ENCODE data around the gene CAPSL. TPM values are rescaled to one million over a fixed set of nuclear protein-coding genes. Genes with fewer than 3 reads are reported as not detected.
"Not testable (repeated sequence)": the region's sequence is repeated elsewhere in the genome, so short reads cannot be mapped to it uniquely, and the experiment has no call there.

CAPSL gene
- total RNA-seq, 1 donor from 2014 or later = not detected

DNA sequence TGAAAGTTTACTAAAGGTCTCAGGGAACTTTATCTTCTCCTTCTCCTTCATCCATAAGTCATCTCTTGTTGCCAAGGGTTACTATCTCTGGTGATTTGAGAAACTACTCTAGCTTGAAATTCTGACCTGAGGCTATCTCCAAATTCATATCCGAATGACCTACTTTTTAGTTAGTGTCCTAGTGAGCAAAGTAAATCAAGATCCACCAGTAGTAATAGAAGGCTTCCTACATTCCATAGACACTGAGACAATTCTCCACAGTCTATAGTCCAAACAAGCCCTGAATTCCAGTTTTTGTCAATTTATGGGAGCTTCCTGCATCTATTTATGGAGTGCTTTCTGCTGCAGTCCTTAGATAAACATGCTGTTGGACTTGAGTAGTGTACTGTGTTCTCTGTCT, 76.7 kb downstream of the CAPSL start:
- Mint-ChIP-seq H3K27me3 (ENCODE audit: low read depth) (no peaks in the 10 kb centered on the region), H3K27ac (ENCODE audit: unreplicated experiment) (no peak overlapping the region), H3K36me3 (ENCODE audit: low read depth) (no peaks in the 10 kb centered on the region), H3K4me1 (peaks cover 48% of the 10 kb centered on the region), H3K4me3 (no peak overlapping the region), H3K9me3 (peaks cover 2% of the 10 kb centered on the region)
- DNase-seq (ENCODE audit: low read depth, low spot score) = no peak
- TF ChIP-seq CTCF (conservative IDR thresholded peaks at IDR 0.05) = no peak

- peaks cover 50% of the 10 kb centered on the region for H3K4me1 Mint-ChIP-seq
These were observed 77.7 kb downstream of the CAPSL start for GRCh38 chr5:35860686-35861085.

GRCh38 chr5:35859101-35859661, 79.2 kb downstream of the CAPSL start:
- peak; percentile 3 for DNase-seq (ENCODE audit: low read depth, low spot score)
- H3K4me1 Mint-ChIP-seq = peaks cover 50% of the 10 kb centered on the region

More at GRCh38 chr5:35860686-35861085, 77.7 kb downstream of the CAPSL start:
- H3K9me3 Mint-ChIP-seq = peaks cover 2% of the 10 kb centered on the region
- no peak for DNase-seq (ENCODE audit: low read depth, low spot score)
- peak overlapping the region; percentile 55 for H3K27ac Mint-ChIP-seq (ENCODE audit: unreplicated experiment)
- H3K4me3 Mint-ChIP-seq = peak overlapping the region; percentile 12
- H3K36me3 Mint-ChIP-seq (ENCODE audit: low read depth) = no peaks in the 10 kb centered on the region
- H3K27me3 Mint-ChIP-seq (ENCODE audit: low read depth) = no peaks in the 10 kb centered on the region
- TF ChIP-seq CTCF (conservative IDR thresholded peaks at IDR 0.05) = no peak

GRCh38 chr5:35857606-35858205, 80.7 kb downstream of the CAPSL start:
- no peak for TF ChIP-seq CTCF (conservative IDR thresholded peaks at IDR 0.05)
- Mint-ChIP-seq H3K27me3 (ENCODE audit: low read depth) (no peaks in the 10 kb centered on the region), H3K27ac (ENCODE audit: unreplicated experiment) (no peak overlapping the region), H3K4me3 (no peak overlapping the region), H3K9me3 (no peaks in the 10 kb centered on the region), H3K4me1 (peaks cover 62% of the 10 kb centered on the region), H3K36me3 (ENCODE audit: low read depth) (no peaks in the 10 kb centered on the region)
- DNase-seq (ENCODE audit: low read depth, low spot score) = no peak

More at GRCh38 chr5:35859101-35859661, 79.2 kb downstream of the CAPSL start:
- H3K9me3 Mint-ChIP-seq = no peaks in the 10 kb centered on the region
- peak overlapping the region; percentile 70 for H3K27ac Mint-ChIP-seq (ENCODE audit: unreplicated experiment)
- peak overlapping the region; percentile 48 for H3K4me3 Mint-ChIP-seq
- H3K27me3 Mint-ChIP-seq (ENCODE audit: low read depth) = no peaks in the 10 kb centered on the region
- TF ChIP-seq CTCF (conservative IDR thresholded peaks at IDR 0.05) = no peak
- no peaks in the 10 kb centered on the region for H3K36me3 Mint-ChIP-seq (ENCODE audit: low read depth)

DNA sequence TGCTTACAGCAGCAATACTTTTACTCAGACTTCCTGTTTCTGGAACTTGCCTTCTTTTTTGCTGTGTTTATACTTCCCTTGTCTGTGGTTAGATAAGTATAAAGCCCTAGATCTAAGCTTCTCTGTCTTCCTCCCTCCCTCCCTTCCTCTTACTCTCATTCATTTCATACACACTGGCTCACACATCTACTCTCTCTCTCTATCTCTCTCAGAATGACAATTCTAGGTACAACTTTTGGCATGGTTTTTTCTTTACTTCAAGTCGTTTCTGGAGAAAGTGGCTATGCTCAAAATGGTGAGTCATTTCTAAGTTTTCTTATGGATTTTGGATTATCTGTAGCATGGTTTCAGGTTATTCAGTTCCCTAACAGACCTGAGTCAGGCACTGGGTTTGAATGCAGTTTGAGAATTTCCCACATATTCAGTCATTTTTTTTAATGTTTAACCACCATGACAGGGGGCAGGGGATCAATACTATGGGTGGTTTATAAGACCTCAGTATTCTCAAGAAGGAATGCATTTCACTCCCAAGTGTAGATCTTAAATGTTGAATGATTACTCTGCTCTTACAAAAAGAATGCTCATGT, 81.6 kb downstream of the CAPSL start, which contains the start of gene IL7R:
TSS of gene IL7R (plus strand) at position 127 of the 587 bp plus-strand sequence. CDS start at position 214, 87 bp downstream.
- no peak for DNase-seq (ENCODE audit: low read depth, low spot score)
- Mint-ChIP-seq H3K4me1 (peaks cover 68% of the 10 kb centered on the region), H3K27me3 (ENCODE audit: low read depth) (no peaks in the 10 kb centered on the region), H3K27ac (ENCODE audit: unreplicated experiment) (peak within 1 kb of the TSS; percentile 17), H3K9me3 (no peaks in the 10 kb centered on the region), H3K4me3 (no peak within 1 kb of the TSS), H3K36me3 (ENCODE audit: low read depth) (no peaks in the 10 kb centered on the region)
- no peak for TF ChIP-seq CTCF (conservative IDR thresholded peaks at IDR 0.05)

DNA sequence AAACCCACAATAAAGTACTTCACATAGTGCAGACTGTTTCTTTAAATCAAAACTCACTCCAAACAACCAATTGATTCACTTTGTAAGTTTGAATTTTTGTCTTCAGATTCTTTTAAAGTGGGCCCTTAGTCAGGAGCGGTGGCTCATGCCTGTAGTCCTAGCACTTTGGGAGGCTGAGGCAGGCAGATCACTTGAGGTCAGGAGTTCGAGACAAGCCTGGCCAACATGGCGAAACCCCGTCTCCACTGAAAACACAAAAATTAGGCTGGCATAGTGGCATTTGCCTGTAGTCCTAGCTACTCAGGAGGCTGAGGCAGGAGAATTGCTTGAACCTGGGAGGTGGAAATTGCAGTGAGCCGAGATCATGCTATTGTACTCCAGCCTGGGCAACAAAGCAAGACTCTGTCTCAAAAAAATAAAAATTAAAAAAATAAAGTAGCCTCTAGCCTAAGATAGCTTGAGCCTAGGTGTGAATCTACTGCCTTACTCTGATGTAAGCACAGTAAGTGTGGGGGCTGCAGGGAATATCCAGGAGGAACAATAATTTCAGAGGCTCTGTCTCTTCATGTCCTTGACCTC, 82.1 kb downstream of the CAPSL start:
- H3K4me3 Mint-ChIP-seq; H3K9me3 Mint-ChIP-seq; H3K27me3 Mint-ChIP-seq (ENCODE audit: low read depth); H3K36me3 Mint-ChIP-seq (ENCODE audit: low read depth); DNase-seq (ENCODE audit: low read depth, low spot score); H3K27ac Mint-ChIP-seq (ENCODE audit: unreplicated experiment): not testable (repeated sequence)
- H3K4me1 Mint-ChIP-seq = peaks cover 62% of the 10 kb centered on the region

All from neural crest cell (in vitro differentiated cells).